Astrocyte (in vitro differentiated cells and primary cell): ENCODE data around the gene CTR9. TPM values are rescaled to one million over a fixed set of nuclear protein-coding genes. Genes with fewer than 3 reads are reported as not detected.

ENCODE experiments used
- DNase-seq: peaks from one replicate; pipeline ENCODE4 v3.0.0-alpha.2; 2010; ENCODE audit warnings: low read depth
- FAIRE-seq: peaks from 2 replicates; lab custom pipeline; 2011; peaks lifted over from hg19 to GRCh38; lab: Jason Lieb, UNC
- H2AFZ ChIP-seq: 2 replicates; pipeline ENCODE4 v1.6.0; 2012; ENCODE audit warnings: low read depth, low read length, inconsistent platforms
- H3K27ac ChIP-seq: 2 replicates; pipeline ENCODE4 v1.5.1; 2011; ENCODE audit warnings: low read depth, low read length, inconsistent platforms
- H3K27me3 ChIP-seq: 2 replicates; pipeline ENCODE4 v1.6.0; 2011; ENCODE audit warnings: low read length, inconsistent platforms; ENCODE audit not compliant: insufficient read depth
- H3K36me3 ChIP-seq: 2 replicates; pipeline ENCODE4 v1.5.1; 2011; ENCODE audit warnings: low read length, inconsistent platforms; ENCODE audit not compliant: insufficient read depth
- H3K4me1 ChIP-seq: 2 replicates; pipeline ENCODE4 v1.5.1; 2011; ENCODE audit warnings: low read length, inconsistent platforms; ENCODE audit not compliant: insufficient read depth
- H3K4me2 ChIP-seq: 2 replicates; pipeline ENCODE4 v1.6.0; 2012; ENCODE audit warnings: low read length, inconsistent platforms
- H3K4me3 ChIP-seq: 2 replicates; pipeline ENCODE4 v1.5.1; 2011; ENCODE audit warnings: low read depth, mild to moderate bottlenecking, low read length, inconsistent platforms; ENCODE audit not compliant: insufficient read depth
- H3K79me2 ChIP-seq: 2 replicates; pipeline ENCODE4 v1.6.0; 2012; ENCODE audit warnings: mild to moderate bottlenecking, low read length, inconsistent platforms; ENCODE audit not compliant: insufficient read depth
- H3K9ac ChIP-seq: 2 replicates; pipeline ENCODE4 v1.6.0; 2012; ENCODE audit warnings: mild to moderate bottlenecking, low read length, inconsistent platforms
- H3K9me3 ChIP-seq: 2 replicates; pipeline ENCODE4 v1.5.1; 2012; ENCODE audit warnings: low read depth, mild to moderate bottlenecking, low read length, inconsistent platforms; ENCODE audit not compliant: insufficient read depth
- H4K20me1 ChIP-seq: 2 replicates; pipeline ENCODE4 v1.6.0; 2012; ENCODE audit warnings: low read length, inconsistent platforms; ENCODE audit not compliant: insufficient read depth
- H3K27ac Mint-ChIP-seq: one replicate; pipeline ENCODE4 v1.8.0; 2021; ENCODE audit warnings: mild to moderate bottlenecking, mixed read lengths; ENCODE audit not compliant: unreplicated experiment
- H3K27me3 Mint-ChIP-seq: one replicate; pipeline ENCODE4 v1.8.0; 2021; ENCODE audit warnings: low read depth, mixed read lengths; ENCODE audit not compliant: unreplicated experiment
- H3K36me3 Mint-ChIP-seq: one replicate; pipeline ENCODE4 v1.8.0; 2021; ENCODE audit warnings: low read depth, mixed read lengths; ENCODE audit not compliant: unreplicated experiment
- H3K4me1 Mint-ChIP-seq: one replicate; pipeline ENCODE4 v1.8.0; 2021; ENCODE audit warnings: low read depth, mixed read lengths; ENCODE audit not compliant: unreplicated experiment
- H3K4me3 Mint-ChIP-seq: one replicate; pipeline ENCODE4 v1.8.0; 2021; ENCODE audit warnings: mild to moderate bottlenecking, moderate library complexity, mixed read lengths; ENCODE audit not compliant: unreplicated experiment
- H3K9me3 Mint-ChIP-seq: one replicate; pipeline ENCODE4 v1.8.0; 2021; ENCODE audit warnings: mild to moderate bottlenecking, mixed read lengths; ENCODE audit not compliant: unreplicated experiment
- CTCF ChIP-seq: IDR thresholded peaks from 2 replicates; pipeline ENCODE4 v1.5.1; 2011; ENCODE audit warnings: low read depth, mild to moderate bottlenecking, inconsistent platforms, low read length, moderate library complexity; ENCODE audit not compliant: insufficient read depth
- EZH2 ChIP-seq: IDR thresholded peaks from 2 replicates; pipeline ENCODE4 v1.6.1; 2012; ENCODE audit warnings: mild to moderate bottlenecking, low read length, inconsistent platforms; ENCODE audit not compliant: insufficient read depth
- total RNA-seq: library from RNA; stranded (reverse); gene quantifications from 2 replicates; pipeline ENCODE4 v1.2.1, GENCODE V29; 2021

CTR9 gene
- total RNA-seq, 1 donor from 2014 or later: 29.3 TPM

- peak within 1 kb of the TSS; percentile 97 for H3K4me3 Mint-ChIP-seq
- H2AFZ ChIP-seq: peak within 1 kb of the TSS; percentile 74
- H3K36me3 ChIP-seq: peaks cover 34% of the 10 kb centered on the region
- H3K27ac Mint-ChIP-seq: peak within 1 kb of the TSS; percentile 91
- FAIRE-seq (peak; percentile 39), DNase-seq (peak; percentile 95)
- H3K9ac ChIP-seq: peak within 1 kb of the TSS; percentile 99
- H3K27ac ChIP-seq: peak within 1 kb of the TSS; percentile 97
- H3K4me2 ChIP-seq: peak within 1 kb of the TSS; percentile 94
- no peaks in the 10 kb centered on the region for H3K9me3 Mint-ChIP-seq
- peaks cover 29% of the 10 kb centered on the region for H3K36me3 Mint-ChIP-seq
- H3K9me3 ChIP-seq: no peaks in the 10 kb centered on the region
- H3K79me2 ChIP-seq: peaks cover 50% of the 10 kb centered on the region
- peaks cover 25% of the 10 kb centered on the region for H3K4me1 Mint-ChIP-seq
- H4K20me1 ChIP-seq: peaks cover 46% of the 10 kb centered on the region
- peak within 1 kb of the TSS; percentile 96 for H3K4me3 ChIP-seq
- peaks cover 24% of the 10 kb centered on the region for H3K4me1 ChIP-seq
- no peaks in the 10 kb centered on the region for H3K27me3 ChIP-seq
- H3K27me3 Mint-ChIP-seq: no peaks in the 10 kb centered on the region
- TF ChIP-seq CTCF: no peak
- no peak for TF ChIP-seq EZH2
Observed at GRCh38 chr11:10808553-10809372, 57.7 kb downstream of the CTR9 start, which contains the start of gene EIF4G2. EIF4G2 (minus strand) TSS chr11:10808926.

GRCh38 chr11:10809373-10810160 is 58.5 kb downstream of the CTR9 start:
- peaks cover 24% of the 10 kb centered on the region for H3K4me1 ChIP-seq
- H4K20me1 ChIP-seq: peaks cover 38% of the 10 kb centered on the region
- H3K4me3 ChIP-seq: peak overlapping the region; percentile 71
- peaks cover 19% of the 10 kb centered on the region for H3K4me1 Mint-ChIP-seq
- H3K27ac ChIP-seq: peak overlapping the region; percentile 97
- H3K79me2 ChIP-seq: peaks cover 42% of the 10 kb centered on the region
- peak overlapping the region; percentile 99 for H3K9ac ChIP-seq
- DNase-seq (peak; percentile 80), FAIRE-seq (no peak)
- peak overlapping the region; percentile 93 for H3K4me2 ChIP-seq
- H3K9me3 Mint-ChIP-seq: no peaks in the 10 kb centered on the region
- H3K9me3 ChIP-seq: no peaks in the 10 kb centered on the region
- TF ChIP-seq CTCF (no peak), EZH2 (no peak)
- peaks cover 26% of the 10 kb centered on the region for H3K36me3 ChIP-seq
- no peaks in the 10 kb centered on the region for H3K27me3 Mint-ChIP-seq
- peak overlapping the region; percentile 97 for H3K4me3 Mint-ChIP-seq
- H3K27me3 ChIP-seq: no peaks in the 10 kb centered on the region
- H3K27ac Mint-ChIP-seq: peak overlapping the region; percentile 82
- peak overlapping the region; percentile 74 for H2AFZ ChIP-seq
- peaks cover 24% of the 10 kb centered on the region for H3K36me3 Mint-ChIP-seq
